A673 (cell line): ENCODE measurements around the gene FAM170B. TPM values are rescaled to one million over a fixed set of nuclear protein-coding genes. Genes with fewer than 3 reads are reported as not detected.

ENCODE experiments used
- BruUV-seq: library from RNA; stranded (reverse); fragments of 400-500 nt; replicated peaks from 2 replicates; lab custom pipeline; 2021; lab: Mats Ljungman, UMichigan
- CTCF ChIA-PET: fragments of 300-600 bp; sonication (Branson Sonifier 250); formaldehyde crosslinking; loops from one replicate; lab custom pipeline; 2022; ENCODE audit warnings: antibody characterized with exemption; lab: Charles Lee
- POLR2A ChIA-PET: fragments of 300-600 bp; sonication (Branson Sonifier 250); formaldehyde crosslinking; loops from one replicate; lab custom pipeline; 2022; ENCODE audit warnings: antibody characterized with exemption; ENCODE audit not compliant: low non-redundant PET; lab: Charles Lee
- DNase-seq: peaks from one replicate; pipeline ENCODE4 v3.0.0-alpha.2; 2015; ENCODE audit warnings: low spot score
- H3K27ac ChIP-seq: fragments of 200-600 bp; sonication (generic); 2 replicates; pipeline ENCODE4 v1.5.1; 2016; ENCODE audit warnings: mixed run types, low read depth, mild to moderate bottlenecking, mixed read lengths, antibody characterized with exemption, low read length; ENCODE audit not compliant: poor library complexity, severe bottlenecking
- H3K27me3 ChIP-seq: fragments of 200-600 bp; sonication (generic); replicated peaks from 2 replicates; pipeline ENCODE4 v1.6.1; 2017; ENCODE audit warnings: mixed run types, low read depth, mild to moderate bottlenecking, mixed read lengths, antibody characterized with exemption, low read length; ENCODE audit not compliant: insufficient read depth, poor library complexity
- H3K36me3 ChIP-seq: fragments of 200-600 bp; sonication (generic); 2 replicates; pipeline ENCODE4 v1.6.1; 2016; ENCODE audit warnings: mixed run types, mild to moderate bottlenecking, mixed read lengths, antibody characterized with exemption, low read length; ENCODE audit not compliant: insufficient read depth, poor library complexity, severe bottlenecking
- H3K4me1 ChIP-seq: fragments of 200-600 bp; sonication (generic); 2 replicates; pipeline ENCODE4 v1.6.1; 2017; ENCODE audit warnings: mixed run types, mild to moderate bottlenecking, mixed read lengths, antibody characterized with exemption, low read length; ENCODE audit not compliant: insufficient read depth, poor library complexity, severe bottlenecking
- H3K4me3 ChIP-seq: fragments of 200-600 bp; sonication (generic); 2 replicates; pipeline ENCODE4 v1.5.1; 2016; ENCODE audit warnings: low read depth, mixed run types, mild to moderate bottlenecking, mixed read lengths, low read length; ENCODE audit not compliant: poor library complexity, severe bottlenecking
- H3K9me3 ChIP-seq: fragments of 200-600 bp; sonication (generic); 2 replicates; pipeline ENCODE4 v1.6.1; 2016; ENCODE audit warnings: mixed run types, low read depth, mild to moderate bottlenecking, mixed read lengths, antibody characterized with exemption, low read length; ENCODE audit not compliant: poor library complexity, severe bottlenecking
- EZH2 ChIP-seq: fragments of 200-600 bp; sonication (generic); IDR thresholded peaks from 2 replicates; pipeline ENCODE4 v1.6.1; 2017; ENCODE audit warnings: borderline replicate concordance, low read depth, mild to moderate bottlenecking, mixed read lengths, antibody characterized with exemption, low read length; ENCODE audit not compliant: poor library complexity, severe bottlenecking
- intact Hi-C: fragments of 100-400 bp; cut with micrococcal nuclease; formaldehyde crosslinking; loops from one replicate; pipeline ENCODE4 v1.10.0; 2022; ENCODE audit not compliant: unreplicated experiment
- total RNA-seq: library from RNA; stranded (reverse); gene quantifications from 2 replicates; pipeline ENCODE4 v1.2.3, GENCODE V29; 2021
- TF ChIP-seq, protein P1 (sequence below): fragments of 300-800, 200-600 bp; sonication (generic); conservative IDR thresholded peaks from 2 replicates; pipeline ENCODE4 v1.5.1; 2017; ENCODE audit warnings: low read depth, mild to moderate bottlenecking, antibody characterized with exemption, low read length, moderate library complexity, mixed read lengths

Gene FAM170B
- total RNA-seq, 1 experiment from 2014 or later: not detected

GRCh38 chr10:49138361-49138891 is 4.6 kb upstream of the FAM170B start:
- intact Hi-C loops: no loop called here
- Histone ChIP-seq H3K4me3 (no peak overlapping the region), H3K27ac (no peak overlapping the region), H3K4me1 (no peaks in the 10 kb centered on the region), H3K9me3 (no peaks in the 10 kb centered on the region), H3K27me3 (no peaks in the 10 kb centered on the region), H3K36me3 (no peaks in the 10 kb centered on the region)
- POLR2A ChIA-PET: no interaction called here
- CTCF ChIA-PET: no interaction called here
- DNase-seq: no peak
- no peak for TF ChIP-seq EZH2
- TF ChIP-seq, protein P1, sequence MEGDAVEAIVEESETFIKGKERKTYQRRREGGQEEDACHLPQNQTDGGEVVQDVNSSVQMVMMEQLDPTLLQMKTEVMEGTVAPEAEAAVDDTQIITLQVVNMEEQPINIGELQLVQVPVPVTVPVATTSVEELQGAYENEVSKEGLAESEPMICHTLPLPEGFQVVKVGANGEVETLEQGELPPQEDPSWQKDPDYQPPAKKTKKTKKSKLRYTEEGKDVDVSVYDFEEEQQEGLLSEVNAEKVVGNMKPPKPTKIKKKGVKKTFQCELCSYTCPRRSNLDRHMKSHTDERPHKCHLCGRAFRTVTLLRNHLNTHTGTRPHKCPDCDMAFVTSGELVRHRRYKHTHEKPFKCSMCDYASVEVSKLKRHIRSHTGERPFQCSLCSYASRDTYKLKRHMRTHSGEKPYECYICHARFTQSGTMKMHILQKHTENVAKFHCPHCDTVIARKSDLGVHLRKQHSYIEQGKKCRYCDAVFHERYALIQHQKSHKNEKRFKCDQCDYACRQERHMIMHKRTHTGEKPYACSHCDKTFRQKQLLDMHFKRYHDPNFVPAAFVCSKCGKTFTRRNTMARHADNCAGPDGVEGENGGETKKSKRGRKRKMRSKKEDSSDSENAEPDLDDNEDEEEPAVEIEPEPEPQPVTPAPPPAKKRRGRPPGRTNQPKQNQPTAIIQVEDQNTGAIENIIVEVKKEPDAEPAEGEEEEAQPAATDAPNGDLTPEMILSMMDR: no peak
- no TSS peak for BruUV-seq

GRCh38 chr10:49136525-49136924 is 2.7 kb upstream of the FAM170B start:
- Histone ChIP-seq H3K4me1 (no peaks in the 10 kb centered on the region), H3K4me3 (no peak overlapping the region), H3K36me3 (no peaks in the 10 kb centered on the region), H3K9me3 (no peaks in the 10 kb centered on the region), H3K27ac (no peak overlapping the region), H3K27me3 (no peaks in the 10 kb centered on the region)
- no peak for DNase-seq
- ChIA-PET CTCF (no interaction called here), POLR2A (no interaction called here)
- no TSS peak for BruUV-seq
- intact Hi-C loops: no loop called here
- TF ChIP-seq, protein P1: no peak
- TF ChIP-seq EZH2: no peak

- Histone ChIP-seq H3K36me3 (no peaks in the 10 kb centered on the region), H3K27me3 (no peaks in the 10 kb centered on the region), H3K27ac (no peak overlapping the region), H3K4me3 (no peak overlapping the region), H3K9me3 (no peaks in the 10 kb centered on the region), H3K4me1 (no peaks in the 10 kb centered on the region)
- no TSS peak for BruUV-seq
- DNase-seq: no peak
- CTCF ChIA-PET: no interaction called here
- intact Hi-C loops: no loop called here
- POLR2A ChIA-PET: no interaction called here
- TF ChIP-seq, protein P1: no peak
- no peak for TF ChIP-seq EZH2
Observed at GRCh38 chr10:49135575-49136313, 1.9 kb upstream of the FAM170B start.
